GM12865 (cell line): Measurements from ENCODE around the gene CLEC16A.

Experiments used
- DNase-seq: peaks from one replicate; pipeline ENCODE4 v3.0.0; 2010; ENCODE audit warnings: low read depth
- H3K4me3 ChIP-seq: 2 replicates; pipeline ENCODE4 v1.5.1; 2011; ENCODE audit warnings: mild to moderate bottlenecking, low read depth, low read length, control low read depth
- TF ChIP-seq, protein P1 (sequence below): IDR thresholded peaks from 2 replicates; pipeline ENCODE4 v1.5.1; 2011; ENCODE audit warnings: low read length, control low read depth, low read depth, inconsistent platforms; ENCODE audit not compliant: insufficient read depth; ENCODE audit errors: missing control alignments

The CLEC16A gene

DNA sequence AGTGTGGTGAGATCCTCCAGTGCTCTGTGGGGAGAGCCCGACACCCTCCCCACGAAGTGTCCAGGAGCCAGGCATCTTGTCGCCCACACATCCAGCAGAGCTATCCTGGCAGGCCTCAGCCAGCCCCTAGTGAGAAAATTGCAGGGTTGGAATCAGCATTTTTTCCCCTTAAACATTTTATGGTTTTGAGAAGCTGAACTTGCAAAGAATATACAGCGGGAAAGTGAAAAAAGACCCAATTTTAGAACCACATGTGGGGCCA, 227.0 kb downstream of the CLEC16A start:
- no peak for DNase-seq
- no peak overlapping the region for H3K4me3 ChIP-seq
- TF ChIP-seq, protein P1, sequence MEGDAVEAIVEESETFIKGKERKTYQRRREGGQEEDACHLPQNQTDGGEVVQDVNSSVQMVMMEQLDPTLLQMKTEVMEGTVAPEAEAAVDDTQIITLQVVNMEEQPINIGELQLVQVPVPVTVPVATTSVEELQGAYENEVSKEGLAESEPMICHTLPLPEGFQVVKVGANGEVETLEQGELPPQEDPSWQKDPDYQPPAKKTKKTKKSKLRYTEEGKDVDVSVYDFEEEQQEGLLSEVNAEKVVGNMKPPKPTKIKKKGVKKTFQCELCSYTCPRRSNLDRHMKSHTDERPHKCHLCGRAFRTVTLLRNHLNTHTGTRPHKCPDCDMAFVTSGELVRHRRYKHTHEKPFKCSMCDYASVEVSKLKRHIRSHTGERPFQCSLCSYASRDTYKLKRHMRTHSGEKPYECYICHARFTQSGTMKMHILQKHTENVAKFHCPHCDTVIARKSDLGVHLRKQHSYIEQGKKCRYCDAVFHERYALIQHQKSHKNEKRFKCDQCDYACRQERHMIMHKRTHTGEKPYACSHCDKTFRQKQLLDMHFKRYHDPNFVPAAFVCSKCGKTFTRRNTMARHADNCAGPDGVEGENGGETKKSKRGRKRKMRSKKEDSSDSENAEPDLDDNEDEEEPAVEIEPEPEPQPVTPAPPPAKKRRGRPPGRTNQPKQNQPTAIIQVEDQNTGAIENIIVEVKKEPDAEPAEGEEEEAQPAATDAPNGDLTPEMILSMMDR: no peak

- TF ChIP-seq, protein P1: no peak
- DNase-seq: no peak
- no peak overlapping the region for H3K4me3 ChIP-seq
Observed at GRCh38 chr16:11171757-11172299, 227.5 kb downstream of the CLEC16A start.

DNA sequence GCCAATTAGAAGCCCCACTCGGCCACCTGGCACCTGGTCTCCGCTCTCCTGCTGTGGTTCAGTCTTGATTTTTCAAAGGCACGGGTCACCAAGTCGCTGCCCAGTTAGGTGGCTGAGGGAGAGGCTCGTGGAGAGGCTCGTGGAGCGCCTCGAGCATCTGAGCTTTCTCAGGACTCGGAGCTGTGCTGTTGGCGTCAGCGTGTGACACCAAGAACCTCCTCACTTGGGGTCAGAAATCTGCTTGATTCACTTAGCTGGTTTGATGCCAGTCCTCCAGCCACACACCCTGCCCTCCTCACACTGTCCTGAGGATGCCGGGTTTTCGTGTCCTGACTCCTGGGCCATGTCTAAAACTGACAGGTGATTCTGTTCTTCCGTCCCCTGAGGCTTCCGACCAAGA, 229.1 kb downstream of the CLEC16A start:
- no peak overlapping the region for H3K4me3 ChIP-seq
- TF ChIP-seq, protein P1: no peak
- DNase-seq: no peak

GRCh38 chr16:11174141-11174540, 229.8 kb downstream of the CLEC16A start:
- DNase-seq: no peak
- TF ChIP-seq, protein P1: no peak
- H3K4me3 ChIP-seq: no peak overlapping the region

- peak; percentile 19 for DNase-seq
- TF ChIP-seq, protein P1: no peak
- H3K4me3 ChIP-seq: no peak overlapping the region
Observed at GRCh38 chr16:11175106-11175786, 230.9 kb downstream of the CLEC16A start.

GRCh38 chr16:11175787-11176341, 231.5 kb downstream of the CLEC16A start:
- TF ChIP-seq, protein P1: no peak
- DNase-seq: peak; percentile 88
- no peak overlapping the region for H3K4me3 ChIP-seq

DNA sequence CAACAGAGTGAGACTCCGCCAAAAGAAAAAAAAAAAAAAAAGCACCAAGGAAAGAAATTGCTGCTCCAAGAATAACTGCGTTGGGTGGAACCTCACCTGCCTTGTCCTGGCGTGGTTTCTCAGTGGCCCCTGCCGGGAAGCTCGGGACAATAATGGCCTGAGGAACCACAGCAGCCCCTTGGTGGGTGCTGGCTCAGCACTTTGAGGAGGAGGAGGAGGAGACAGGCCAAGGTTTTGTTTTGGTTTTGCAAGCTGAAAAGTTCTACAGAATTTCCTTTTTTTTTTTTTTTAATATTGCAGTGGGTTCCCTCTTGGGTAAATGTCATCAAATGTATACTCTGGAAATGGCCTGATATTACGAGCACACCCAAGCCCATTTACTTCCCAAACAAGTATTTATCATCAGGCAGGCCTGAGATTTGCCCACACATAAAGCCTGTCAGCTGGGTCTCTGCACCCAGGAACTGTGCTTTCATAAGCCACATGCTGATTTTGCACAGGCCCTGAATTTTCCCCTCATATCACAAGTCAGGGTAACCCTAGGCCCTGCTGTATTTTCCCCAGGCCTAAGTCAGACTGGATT, 233.3 kb downstream of the CLEC16A start:
- TF ChIP-seq, protein P1: no peak
- H3K4me3 ChIP-seq: no peak overlapping the region
- no peak for DNase-seq
